ENCODE measurements around the gene HSPG2. TPM values are rescaled to one million over a fixed set of nuclear protein-coding genes. Genes with fewer than 3 reads are reported as not detected.

HSPG2 gene
- total and polyA plus RNA-seq, 2 donors, result 242 to 514 TPM

- no peaks in the 10 kb centered on the region for H3K36me3 ChIP-seq (ENCODE audit: insufficient read depth)
- H3K4me1 ChIP-seq (ENCODE audit: insufficient read depth), result no peaks in the 10 kb centered on the region
- 33% methylated on average over 19 of the region's 19 CpGs for WGBS
- peak overlapping the region; percentile 2 for H3K4me3 ChIP-seq (ENCODE audit: low read depth, low read length)
- peak overlapping the region; percentile 63 for H3K27ac ChIP-seq (ENCODE audit: low read depth)
- DNase-seq (ENCODE audit: extremely low spot score), result no peak
Observed at GRCh38 chr1:21933397-21934248, 3.5 kb downstream of the HSPG2 start.

DNA sequence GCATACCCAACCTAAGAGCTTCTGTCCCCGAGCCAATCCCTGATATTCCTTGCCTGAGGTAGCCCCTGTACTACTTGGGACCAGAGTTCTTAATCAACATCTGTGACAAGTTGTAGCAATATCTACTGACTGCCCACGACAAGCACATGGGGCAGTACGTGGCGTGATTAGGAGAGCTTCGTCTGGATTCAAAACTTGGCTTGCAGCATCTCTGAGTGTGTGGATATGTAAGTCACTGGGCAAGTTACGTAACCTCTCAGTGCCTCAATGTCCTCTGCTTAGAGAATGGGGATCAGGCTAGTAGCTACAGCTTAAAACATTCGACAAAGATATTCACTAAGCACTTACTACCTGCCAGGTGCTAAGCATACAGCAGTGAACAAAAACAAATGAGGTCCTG is 5.0 kb downstream of the HSPG2 start:
- Histone ChIP-seq H3K4me1 (ENCODE audit: insufficient read depth) (no peaks in the 10 kb centered on the region), H3K36me3 (ENCODE audit: insufficient read depth) (no peaks in the 10 kb centered on the region), H3K4me3 (ENCODE audit: low read depth, low read length) (no peak overlapping the region), H3K27ac (ENCODE audit: low read depth) (peak overlapping the region; percentile 81)
- no peak for DNase-seq (ENCODE audit: extremely low spot score)
- WGBS, result 19% methylated on average over 7 of the region's 7 CpGs

GRCh38 chr1:21931171-21932093 is 5.7 kb downstream of the HSPG2 start:
- H3K36me3 ChIP-seq (ENCODE audit: insufficient read depth), result no peaks in the 10 kb centered on the region
- no peaks in the 10 kb centered on the region for H3K4me1 ChIP-seq (ENCODE audit: insufficient read depth)
- DNase-seq (ENCODE audit: extremely low spot score), result no peak
- no peak overlapping the region for H3K4me3 ChIP-seq (ENCODE audit: low read depth, low read length)
- peak overlapping the region; percentile 81 for H3K27ac ChIP-seq (ENCODE audit: low read depth)
- WGBS, result 16% methylated on average over 16 of the region's 16 CpGs

DNA sequence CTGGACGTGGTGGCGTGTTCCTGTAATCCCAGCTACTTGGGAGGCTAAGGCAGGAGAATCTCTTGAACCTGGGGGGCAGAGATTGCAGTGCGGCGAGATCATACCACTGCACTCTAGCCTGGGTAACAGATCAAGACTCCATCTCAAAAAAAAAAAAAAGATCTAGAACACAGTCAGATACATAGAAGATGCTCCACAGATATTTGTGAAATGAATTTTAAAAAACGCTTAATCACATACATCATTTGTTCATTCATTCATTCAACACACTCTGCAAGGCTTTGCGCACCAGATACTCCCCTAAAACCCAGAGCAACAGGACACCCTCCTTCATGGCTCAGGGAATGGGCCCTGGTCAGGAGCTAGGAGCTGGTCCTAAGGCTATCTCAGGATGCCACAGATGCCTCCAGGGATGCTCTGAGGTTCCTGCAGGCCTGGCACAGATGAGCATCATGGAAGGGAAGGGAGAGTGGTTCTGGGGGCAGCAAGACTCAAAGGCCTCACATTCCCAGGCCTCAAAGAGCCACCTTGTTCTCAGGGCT is 6.4 kb downstream of the HSPG2 start:
- no peak for DNase-seq (ENCODE audit: extremely low spot score)
- no peaks in the 10 kb centered on the region for H3K4me1 ChIP-seq (ENCODE audit: insufficient read depth)
- no peaks in the 10 kb centered on the region for H3K36me3 ChIP-seq (ENCODE audit: insufficient read depth)
- 70% methylated on average over 6 of the region's 6 CpGs for WGBS
- H3K4me3 ChIP-seq (ENCODE audit: low read depth, low read length), result no peak overlapping the region
- peak overlapping the region; percentile 43 for H3K27ac ChIP-seq (ENCODE audit: low read depth)

- Histone ChIP-seq H3K4me1 (ENCODE audit: insufficient read depth) (no peaks in the 10 kb centered on the region), H3K27ac (ENCODE audit: low read depth) (no peak overlapping the region), H3K36me3 (ENCODE audit: insufficient read depth) (no peaks in the 10 kb centered on the region), H3K4me3 (ENCODE audit: low read depth, low read length) (no peak overlapping the region)
- WGBS, result 44% methylated on average over 8 of the region's 8 CpGs
- no peak for DNase-seq (ENCODE audit: extremely low spot score)
Observed at GRCh38 chr1:21930080-21930571, 7.0 kb downstream of the HSPG2 start.

DNA sequence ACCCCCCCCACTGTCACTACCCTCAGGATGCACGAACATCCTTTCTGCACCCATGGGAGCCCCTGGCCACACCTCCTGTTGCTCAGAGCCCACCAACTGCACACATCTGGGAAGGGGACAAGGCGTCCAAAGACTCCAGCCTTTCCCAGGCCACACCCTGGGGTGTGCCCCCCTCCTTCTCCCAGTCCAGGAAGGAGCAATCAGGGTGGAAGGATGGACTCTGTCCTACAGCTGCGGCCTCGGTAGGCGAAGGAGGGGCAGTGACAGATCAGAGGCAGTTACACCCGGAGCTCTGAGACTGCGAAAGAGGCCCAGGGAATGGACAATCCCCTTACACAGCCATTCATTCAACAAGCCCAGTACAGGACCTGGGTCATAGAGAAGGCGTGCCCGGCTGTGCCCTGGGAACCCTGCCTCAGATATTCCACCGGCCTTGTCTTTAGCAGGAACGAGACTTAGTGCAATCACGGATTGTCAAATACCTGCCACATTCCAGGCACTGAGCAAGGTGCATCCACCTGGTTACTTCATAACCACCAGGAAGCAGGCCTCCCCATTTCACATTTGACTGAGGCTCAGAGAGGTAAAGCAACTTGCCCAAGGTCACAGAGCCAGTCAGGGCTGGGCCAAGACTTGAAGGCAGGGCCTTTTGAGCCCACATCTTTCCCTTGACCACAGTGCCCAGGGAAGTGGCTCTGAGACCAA is 9.4 kb downstream of the HSPG2 start:
- H3K4me1 ChIP-seq (ENCODE audit: insufficient read depth), result no peaks in the 10 kb centered on the region
- WGBS, result 26% methylated on average over 12 of the region's 12 CpGs
- H3K36me3 ChIP-seq (ENCODE audit: insufficient read depth), result no peaks in the 10 kb centered on the region
- no peak overlapping the region for H3K4me3 ChIP-seq (ENCODE audit: low read depth, low read length)
- H3K27ac ChIP-seq (ENCODE audit: low read depth), result peak overlapping the region; percentile 92
- no peak for DNase-seq (ENCODE audit: extremely low spot score)

DNA sequence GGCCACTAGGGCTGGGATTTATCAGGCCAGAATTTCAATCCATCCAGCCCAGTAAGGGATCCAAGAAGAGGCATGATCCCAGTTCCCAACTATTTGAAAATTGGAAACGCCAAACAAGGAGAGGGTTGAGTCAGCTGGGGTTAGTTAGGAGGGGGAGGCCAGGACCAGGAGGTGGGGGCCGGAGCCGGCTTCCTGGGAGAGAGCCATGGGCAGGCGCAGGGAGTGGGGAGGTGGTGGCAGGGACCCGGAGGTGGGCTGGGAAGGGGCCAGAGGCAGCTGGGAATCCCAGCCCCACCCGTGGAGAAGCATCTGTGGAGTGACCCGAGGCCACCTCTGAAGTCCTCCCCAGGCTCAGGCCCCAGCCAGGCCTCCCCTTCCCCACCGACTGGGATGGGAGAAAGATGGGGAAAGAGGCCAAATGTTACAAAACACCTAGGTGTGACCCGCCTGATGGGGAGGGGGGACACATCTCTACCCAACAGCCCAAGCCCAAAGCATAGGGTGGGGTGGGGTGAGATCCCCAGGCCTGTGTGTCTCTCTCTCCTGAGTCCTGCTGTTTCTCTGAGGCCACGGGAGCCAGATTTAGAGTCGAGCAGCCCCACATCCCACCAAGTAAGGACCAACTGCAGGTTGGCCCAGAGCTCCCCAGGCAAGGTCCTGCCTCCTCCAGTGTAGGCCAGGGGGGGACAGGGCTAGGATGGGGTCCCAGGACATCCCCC is 10.1 kb downstream of the HSPG2 start:
- no peak for DNase-seq (ENCODE audit: extremely low spot score)
- H3K4me3 ChIP-seq (ENCODE audit: low read depth, low read length), result no peak overlapping the region
- no peaks in the 10 kb centered on the region for H3K4me1 ChIP-seq (ENCODE audit: insufficient read depth)
- peak overlapping the region; percentile 92 for H3K27ac ChIP-seq (ENCODE audit: low read depth)
- H3K36me3 ChIP-seq (ENCODE audit: insufficient read depth), result no peaks in the 10 kb centered on the region
- WGBS, result 23% methylated on average over 11 of the region's 11 CpGs

- no peaks in the 10 kb centered on the region for H3K4me1 ChIP-seq (ENCODE audit: insufficient read depth)
- no peaks in the 10 kb centered on the region for H3K36me3 ChIP-seq (ENCODE audit: insufficient read depth)
- H3K27ac ChIP-seq (ENCODE audit: low read depth), result no peak overlapping the region
- H3K4me3 ChIP-seq (ENCODE audit: low read depth, low read length), result no peak overlapping the region
- no peak for DNase-seq (ENCODE audit: extremely low spot score)
- WGBS, result 66% methylated on average over 2 of the region's 2 CpGs
Observed at GRCh38 chr1:21926065-21926464, 11.0 kb downstream of the HSPG2 start.

DNA sequence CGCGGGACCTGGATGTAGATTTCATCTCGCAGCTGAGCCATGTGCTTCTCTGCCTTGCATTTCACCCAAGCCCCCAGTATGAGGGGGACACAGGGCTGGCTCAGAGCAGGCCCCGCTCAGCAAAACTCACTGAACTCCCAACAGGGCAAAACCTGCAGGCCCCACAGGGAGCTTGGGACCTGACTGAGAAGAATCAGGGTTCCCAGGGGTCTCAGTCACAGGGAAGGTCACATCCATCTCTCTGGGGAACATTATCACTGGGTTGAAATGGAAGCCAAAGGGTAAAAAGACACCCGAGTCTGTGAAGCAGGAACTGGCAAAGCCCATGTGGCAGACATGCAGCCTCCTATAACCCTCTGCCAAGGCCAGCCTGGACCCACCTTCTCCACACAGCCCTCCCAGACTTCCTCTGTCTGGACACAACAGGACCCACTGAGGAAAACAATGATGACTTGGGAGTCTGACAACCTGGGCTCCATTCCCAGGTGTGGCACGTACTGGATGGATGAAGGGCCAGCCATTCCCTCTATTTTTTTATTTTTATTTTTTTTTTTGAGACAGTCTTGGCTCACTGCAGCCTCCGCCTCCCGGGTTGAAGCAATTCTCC is 11.7 kb downstream of the HSPG2 start:
- no peak for DNase-seq (ENCODE audit: extremely low spot score)
- Histone ChIP-seq H3K27ac (ENCODE audit: low read depth) (no peak overlapping the region), H3K4me3 (ENCODE audit: low read depth, low read length) (no peak overlapping the region), H3K36me3 (ENCODE audit: insufficient read depth) (no peaks in the 10 kb centered on the region), H3K4me1 (ENCODE audit: insufficient read depth) (no peaks in the 10 kb centered on the region)
- 50% methylated on average over 8 of the region's 8 CpGs for WGBS

DNA sequence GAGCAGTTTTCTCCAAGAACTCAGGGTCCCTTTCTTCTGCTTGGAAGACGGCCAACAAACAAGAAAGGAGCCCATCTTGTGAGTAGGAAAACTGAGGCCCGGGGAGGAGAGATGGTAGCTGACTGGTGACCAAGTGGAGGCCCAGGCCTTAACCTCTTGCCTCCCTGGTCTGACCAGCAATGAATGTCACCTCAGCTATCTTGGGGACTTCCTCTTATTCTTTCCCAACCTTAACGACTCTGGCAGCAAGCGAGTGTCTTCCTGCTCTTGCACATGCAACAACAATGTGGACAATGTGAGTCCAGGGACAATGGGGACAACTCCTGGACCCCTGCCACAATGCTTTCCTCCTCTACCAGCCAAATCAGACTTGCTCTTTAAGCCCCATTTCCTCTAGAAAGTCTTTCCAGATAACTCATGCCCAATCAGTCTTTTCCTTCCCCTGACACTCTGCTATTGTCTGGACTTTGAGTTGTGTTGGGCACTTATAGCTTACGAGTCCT is 12.6 kb downstream of the HSPG2 start:
- no peak for DNase-seq (ENCODE audit: extremely low spot score)

DNA sequence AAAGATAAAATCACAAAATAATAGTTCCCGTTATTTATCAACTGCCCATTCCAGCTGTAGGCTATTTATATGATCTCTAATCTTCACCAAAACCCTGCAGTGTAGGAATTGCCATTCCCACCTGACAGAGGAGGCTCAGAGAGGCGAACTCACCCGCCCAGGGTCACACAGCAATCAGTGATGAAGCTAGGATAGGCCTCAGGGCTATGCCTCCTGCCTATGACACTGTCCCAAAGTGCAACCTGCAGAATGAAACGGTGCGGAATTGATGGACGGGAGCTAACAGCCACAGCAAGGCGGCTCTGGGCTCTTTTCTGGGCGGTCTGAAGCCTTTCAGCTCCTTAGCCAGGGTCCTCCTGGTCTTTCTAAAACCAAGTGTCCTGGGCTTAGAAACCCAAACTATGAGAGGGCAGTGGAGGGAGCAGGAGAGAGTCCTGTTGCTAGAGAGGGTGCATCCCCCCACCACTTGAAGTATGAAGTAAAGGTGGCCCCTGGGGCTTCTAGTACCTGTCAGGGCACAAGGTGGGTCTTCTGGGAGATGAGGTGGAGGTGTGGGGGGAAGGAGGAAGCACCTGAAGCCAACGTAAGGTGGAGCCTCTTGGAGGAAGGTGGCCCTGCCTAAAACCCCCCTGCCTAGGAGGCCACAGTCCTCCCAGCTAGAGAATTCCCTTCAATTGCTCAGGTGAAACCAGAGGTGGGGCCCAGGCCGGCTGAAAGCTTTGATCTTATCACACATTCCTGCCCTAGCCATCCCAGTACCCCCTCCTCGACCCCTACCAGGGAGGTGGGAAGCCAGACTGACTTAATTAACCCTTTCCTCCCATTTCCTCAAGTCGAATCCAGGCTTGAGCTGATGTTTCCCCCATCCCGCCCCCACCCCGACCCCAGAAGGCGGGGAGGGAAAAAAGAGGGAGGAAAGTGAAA is 14.8 kb downstream of the HSPG2 start:
- DNase-seq (ENCODE audit: extremely low spot score), result no peak
- Histone ChIP-seq H3K36me3 (ENCODE audit: insufficient read depth) (no peaks in the 10 kb centered on the region), H3K27ac (ENCODE audit: low read depth) (no peak overlapping the region), H3K4me3 (ENCODE audit: low read depth, low read length) (no peak overlapping the region), H3K4me1 (ENCODE audit: insufficient read depth) (no peaks in the 10 kb centered on the region)
- WGBS, result 53% methylated on average over 15 of the region's 15 CpGs

More for the DNA sequence above, 12.6 kb downstream of the HSPG2 start:
- 61% methylated on average over 5 of the region's 5 CpGs for WGBS
- Histone ChIP-seq H3K36me3 (ENCODE audit: insufficient read depth) (no peaks in the 10 kb centered on the region), H3K4me3 (ENCODE audit: low read depth, low read length) (no peak overlapping the region), H3K27ac (ENCODE audit: low read depth) (no peak overlapping the region), H3K4me1 (ENCODE audit: insufficient read depth) (no peaks in the 10 kb centered on the region)
